Measurements from ENCODE around the gene SKI. TPM values are rescaled to one million over a fixed set of nuclear protein-coding genes. Genes with fewer than 3 reads are reported as not detected.

Gene SKI
- total and polyA plus RNA-seq, 2 of the 8 experiments (the other 6 are each of a cell fraction or from before 2014, with no cell fraction given), result 8.3 to 87.6 TPM

DNA sequence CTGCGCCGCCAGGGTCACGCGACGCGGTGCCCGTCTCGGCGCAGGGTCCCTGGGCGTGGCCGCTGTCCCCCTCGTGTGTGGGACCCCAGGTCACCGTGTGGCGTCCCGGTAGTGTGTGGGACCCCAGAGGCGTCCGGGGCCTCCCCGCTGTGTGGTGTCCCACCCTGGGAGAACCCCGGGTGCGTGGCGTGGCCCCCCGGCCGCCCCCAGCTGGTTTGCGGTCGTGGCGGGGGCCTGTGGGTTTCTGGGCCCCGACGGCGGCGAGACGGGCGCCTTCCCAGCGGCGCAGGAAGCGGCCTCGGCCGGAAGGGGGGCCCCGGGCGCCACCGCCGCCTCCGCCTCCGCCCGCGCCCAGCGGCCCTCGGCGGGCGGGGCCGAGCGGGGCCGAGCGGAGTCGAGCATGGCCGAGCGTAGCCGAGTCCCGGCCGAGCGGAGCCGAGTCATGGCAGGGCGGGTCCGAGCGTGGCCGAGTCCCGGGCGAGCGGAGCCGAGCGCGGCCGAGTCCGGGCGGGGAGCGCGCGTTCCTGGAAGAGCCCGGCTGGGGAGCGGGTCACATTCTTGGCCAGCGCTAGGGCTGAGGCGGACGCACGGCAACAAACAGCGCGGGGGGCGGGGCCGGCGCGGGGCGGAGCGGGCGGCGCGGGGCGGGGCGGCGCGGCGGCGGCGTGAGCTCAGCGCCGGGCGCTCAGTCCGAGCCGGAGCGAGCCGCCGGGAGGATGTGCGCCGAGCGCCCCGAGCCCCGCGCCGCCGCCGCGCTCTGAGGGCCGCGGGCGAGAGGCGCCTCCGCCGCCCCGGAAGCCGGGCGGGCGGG, 568 bp upstream of the SKI start (continued):
- no peak for TF ChIP-seq SRF (IDR thresholded peaks at IDR 0.05; ENCODE audit: low read depth, low read length)
- peak; percentile 53; the same call in 1 of the 2 replicates for TF ChIP-seq POLR2AphosphoS5 (IDR thresholded peaks at IDR 0.05; ENCODE audit: low read depth, low read length)
- no peak for TF ChIP-seq HDAC2 (IDR thresholded peaks at IDR 0.05; ENCODE audit: borderline replicate concordance in 1 of 2, low read depth in 2 of 2, low read length in 2 of 2)
- peak; percentile 37 for TF ChIP-seq BACH1 (IDR thresholded peaks at IDR 0.05; ENCODE audit: low read length)
- peak in 1 of 2 experiments; percentile 24; a peak in 2 of 4 replicates for TF ChIP-seq RAD21 (IDR thresholded peaks at IDR 0.05 in 1 of 2, conservative IDR thresholded peaks at IDR 0.05 in 1 of 2; ENCODE audit: low read depth in 2 of 2, low read length in 2 of 2)
- TF ChIP-seq, protein P1, sequence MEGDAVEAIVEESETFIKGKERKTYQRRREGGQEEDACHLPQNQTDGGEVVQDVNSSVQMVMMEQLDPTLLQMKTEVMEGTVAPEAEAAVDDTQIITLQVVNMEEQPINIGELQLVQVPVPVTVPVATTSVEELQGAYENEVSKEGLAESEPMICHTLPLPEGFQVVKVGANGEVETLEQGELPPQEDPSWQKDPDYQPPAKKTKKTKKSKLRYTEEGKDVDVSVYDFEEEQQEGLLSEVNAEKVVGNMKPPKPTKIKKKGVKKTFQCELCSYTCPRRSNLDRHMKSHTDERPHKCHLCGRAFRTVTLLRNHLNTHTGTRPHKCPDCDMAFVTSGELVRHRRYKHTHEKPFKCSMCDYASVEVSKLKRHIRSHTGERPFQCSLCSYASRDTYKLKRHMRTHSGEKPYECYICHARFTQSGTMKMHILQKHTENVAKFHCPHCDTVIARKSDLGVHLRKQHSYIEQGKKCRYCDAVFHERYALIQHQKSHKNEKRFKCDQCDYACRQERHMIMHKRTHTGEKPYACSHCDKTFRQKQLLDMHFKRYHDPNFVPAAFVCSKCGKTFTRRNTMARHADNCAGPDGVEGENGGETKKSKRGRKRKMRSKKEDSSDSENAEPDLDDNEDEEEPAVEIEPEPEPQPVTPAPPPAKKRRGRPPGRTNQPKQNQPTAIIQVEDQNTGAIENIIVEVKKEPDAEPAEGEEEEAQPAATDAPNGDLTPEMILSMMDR (IDR thresholded peaks at IDR 0.05; ENCODE audit: control extremely low read depth in 1 of 3, insufficient read depth in 1 of 3, low read depth in 1 of 3, low read length in 3 of 3), result no peak
- TF ChIP-seq CEBPB (IDR thresholded peaks at IDR 0.05; ENCODE audit: low read depth, low read length), result no peak
- peak in 1 of 2 experiments; percentile 91; a peak in 1 of 3 replicates for TF ChIP-seq EP300 (IDR thresholded peaks at IDR 0.05; ENCODE audit: borderline replicate concordance in 1 of 2, low read depth in 2 of 2, low read length in 2 of 2)
- TF ChIP-seq ASH2L (IDR thresholded peaks at IDR 0.05; ENCODE audit: low read length), result no peak
- TF ChIP-seq CHD2 (IDR thresholded peaks at IDR 0.05; ENCODE audit: low read length), result no peak

Data from H1 (cell line).